OCI-LY7 (cell line): ENCODE measurements around the gene COPRS. TPM values are rescaled to one million over a fixed set of nuclear protein-coding genes. Genes with fewer than 3 reads are reported as not detected.

Source experiments
- BruUV-seq: library from RNA; stranded (reverse); fragments of 400-500 nt; replicated peaks from 2 replicates; lab custom pipeline; 2021; lab: Mats Ljungman, UMichigan
- CTCF ChIA-PET: fragments of 300-600 bp; sonication (Branson Sonifier 250); formaldehyde crosslinking; loops from one replicate; lab custom pipeline; 2022; ENCODE audit warnings: antibody characterized with exemption; ENCODE audit not compliant: unreplicated experiment; lab: Charles Lee
- POLR2A ChIA-PET: fragments of 300-600 bp; sonication (Branson Sonifier 250); formaldehyde crosslinking; loops from one replicate; lab custom pipeline; 2022; ENCODE audit warnings: antibody characterized with exemption; lab: Charles Lee
- DNase-seq: peaks from one replicate; pipeline ENCODE4 v3.0.0-alpha.2; 2015; ENCODE audit warnings: low spot score
- H2AFZ ChIP-seq: fragments of 200-600 bp; sonication (generic), shearing (Covaris generic); 2 replicates; pipeline ENCODE4 v1.6.1; 2014; ENCODE audit warnings: mild to moderate bottlenecking, antibody characterized with exemption, low read length, moderate library complexity
- H3K27ac ChIP-seq: fragments of 200-600 bp; sonication (generic); 2 replicates; pipeline ENCODE4 v1.5.1; 2014; ENCODE audit warnings: mixed run types, low read depth, mild to moderate bottlenecking, moderate library complexity, low read length, inconsistent platforms; ENCODE audit not compliant: poor library complexity, severe bottlenecking
- H3K36me3 ChIP-seq: fragments of 200-600 bp; sonication (generic); 2 replicates; pipeline ENCODE4 v1.6.1; 2014; ENCODE audit warnings: mild to moderate bottlenecking, antibody characterized with exemption, low read length, moderate library complexity, mixed read lengths; ENCODE audit not compliant: insufficient read depth
- H3K4me1 ChIP-seq: fragments of 200-600 bp; sonication (generic); 2 replicates; pipeline ENCODE4 v1.5.1; 2014; ENCODE audit warnings: mild to moderate bottlenecking, low read length; ENCODE audit not compliant: insufficient read depth, poor library complexity, severe bottlenecking
- H3K4me2 ChIP-seq: fragments of 200-600 bp; sonication (generic); 2 replicates; pipeline ENCODE4 v1.6.1; 2014; ENCODE audit warnings: mild to moderate bottlenecking, low read length
- H3K4me3 ChIP-seq: fragments of 200-600 bp; sonication (generic); 2 replicates; pipeline ENCODE4 v1.5.1; 2014; ENCODE audit warnings: mild to moderate bottlenecking, low read depth, low read length; ENCODE audit not compliant: poor library complexity, severe bottlenecking
- H3K79me2 ChIP-seq: fragments of 200-600 bp; sonication (generic); 2 replicates; pipeline ENCODE4 v1.6.1; 2016; ENCODE audit warnings: low read depth, mild to moderate bottlenecking, low read length, moderate library complexity, mixed read lengths; ENCODE audit not compliant: insufficient read depth
- H3K9me2 ChIP-seq: fragments of 200-600 bp; sonication (generic); 2 replicates; pipeline ENCODE4 v1.6.1; 2016; ENCODE audit warnings: mild to moderate bottlenecking, low read length, mixed read lengths; ENCODE audit not compliant: insufficient read depth
- H3K9me3 ChIP-seq: fragments of 200-600 bp; sonication (generic); 2 replicates; pipeline ENCODE4 v1.6.1; 2014; ENCODE audit warnings: mild to moderate bottlenecking, mixed run types, low read length, mixed read lengths
- H4K20me1 ChIP-seq: fragments of 200-600 bp; sonication (generic); 2 replicates; pipeline ENCODE4 v1.6.1; 2014; ENCODE audit warnings: mild to moderate bottlenecking, antibody characterized with exemption, low read length, moderate library complexity, mixed read lengths; ENCODE audit not compliant: insufficient read depth
- EZH2phosphoT487 ChIP-seq: fragments of 200-600 bp; sonication (generic); IDR thresholded peaks from 2 replicates; pipeline ENCODE4 v1.6.1; 2018; ENCODE audit warnings: low read depth, borderline replicate concordance, mild to moderate bottlenecking, mixed run types, antibody characterized with exemption, low read length, moderate library complexity, mixed read lengths
- intact Hi-C: fragments of 100-400 bp; cut with micrococcal nuclease; formaldehyde crosslinking; loops from one replicate; pipeline ENCODE4 v1.10.0; 2022; ENCODE audit not compliant: unreplicated experiment
- total RNA-seq, 2 experiments: library from RNA; depleted of rRNA in 1 of 2; stranded (reverse); fragments of >200 nt in 1 of 2; shearing (Covaris generic) in 1 of 2; gene quantifications; 2 replicates each; pipeline ENCODE4 v1.2.3, GENCODE V29; 2014 to 2022
- TF ChIP-seq, protein P1 (sequence below): fragments of 200-600 bp; sonication (generic); conservative IDR thresholded peaks from 2 replicates; pipeline ENCODE4 v1.5.1; 2014; ENCODE audit warnings: mild to moderate bottlenecking, antibody characterized with exemption, low read length, moderate library complexity, mixed read lengths

The COPRS gene
- total RNA-seq, 2 experiments from 2014 or later, result 32.7 to 50.7 TPM

DNA sequence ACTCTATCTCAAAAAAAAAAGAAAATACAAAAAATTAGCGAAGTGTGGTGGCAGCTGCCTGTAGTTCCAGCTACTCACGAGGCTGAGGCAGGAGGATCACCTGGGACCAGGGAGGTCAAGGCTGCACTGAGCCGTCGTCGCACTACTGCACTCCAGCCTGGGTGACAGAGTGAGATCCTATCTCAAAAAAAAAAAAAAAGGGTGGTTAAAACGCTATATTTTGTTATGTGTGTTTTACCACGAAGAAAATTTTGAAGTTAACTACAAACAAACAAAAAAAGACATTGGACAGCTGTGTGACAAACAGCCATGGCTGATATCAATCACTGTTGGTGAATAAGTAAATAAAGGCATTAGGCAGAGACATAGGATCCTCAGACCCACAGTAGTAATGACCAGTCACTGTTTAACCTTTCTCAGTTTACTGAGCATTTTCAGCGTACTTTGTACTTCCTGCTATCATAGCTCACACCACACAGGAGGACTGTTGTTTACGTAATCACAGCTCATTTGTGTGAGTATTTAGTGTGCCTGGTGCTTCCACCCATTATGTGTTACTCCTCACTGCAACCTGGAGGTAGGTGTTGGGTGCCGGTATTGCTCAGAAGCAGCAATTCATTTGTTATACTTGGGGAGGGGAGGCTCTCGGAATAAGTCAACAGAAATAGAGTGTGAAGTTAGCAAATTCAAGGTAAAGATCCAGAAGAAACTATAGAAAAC is 55.4 kb downstream of the COPRS start:
- no TSS peak for BruUV-seq
- ChIA-PET POLR2A (interaction anchor here (0.7 kb wide), 1 partner anchor 242 kb away, joined by 4 read pairs; no protein-coding TSS in a partner anchor), CTCF (no interaction called here)
- Histone ChIP-seq H3K4me2 (no peak overlapping the region), H3K4me3 (no peak overlapping the region), H3K9me3 (no peaks in the 10 kb centered on the region), H3K4me1 (no peaks in the 10 kb centered on the region), H2AFZ (no peak overlapping the region), H4K20me1 (no peaks in the 10 kb centered on the region), H3K79me2 (no peaks in the 10 kb centered on the region), H3K27ac (no peak overlapping the region), H3K9me2 (no peaks in the 10 kb centered on the region), H3K36me3 (no peaks in the 10 kb centered on the region)
- intact Hi-C loops, result no loop called here
- TF ChIP-seq, protein P1, sequence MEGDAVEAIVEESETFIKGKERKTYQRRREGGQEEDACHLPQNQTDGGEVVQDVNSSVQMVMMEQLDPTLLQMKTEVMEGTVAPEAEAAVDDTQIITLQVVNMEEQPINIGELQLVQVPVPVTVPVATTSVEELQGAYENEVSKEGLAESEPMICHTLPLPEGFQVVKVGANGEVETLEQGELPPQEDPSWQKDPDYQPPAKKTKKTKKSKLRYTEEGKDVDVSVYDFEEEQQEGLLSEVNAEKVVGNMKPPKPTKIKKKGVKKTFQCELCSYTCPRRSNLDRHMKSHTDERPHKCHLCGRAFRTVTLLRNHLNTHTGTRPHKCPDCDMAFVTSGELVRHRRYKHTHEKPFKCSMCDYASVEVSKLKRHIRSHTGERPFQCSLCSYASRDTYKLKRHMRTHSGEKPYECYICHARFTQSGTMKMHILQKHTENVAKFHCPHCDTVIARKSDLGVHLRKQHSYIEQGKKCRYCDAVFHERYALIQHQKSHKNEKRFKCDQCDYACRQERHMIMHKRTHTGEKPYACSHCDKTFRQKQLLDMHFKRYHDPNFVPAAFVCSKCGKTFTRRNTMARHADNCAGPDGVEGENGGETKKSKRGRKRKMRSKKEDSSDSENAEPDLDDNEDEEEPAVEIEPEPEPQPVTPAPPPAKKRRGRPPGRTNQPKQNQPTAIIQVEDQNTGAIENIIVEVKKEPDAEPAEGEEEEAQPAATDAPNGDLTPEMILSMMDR, result no peak
- no peak for TF ChIP-seq EZH2phosphoT487
- no peak for DNase-seq

DNA sequence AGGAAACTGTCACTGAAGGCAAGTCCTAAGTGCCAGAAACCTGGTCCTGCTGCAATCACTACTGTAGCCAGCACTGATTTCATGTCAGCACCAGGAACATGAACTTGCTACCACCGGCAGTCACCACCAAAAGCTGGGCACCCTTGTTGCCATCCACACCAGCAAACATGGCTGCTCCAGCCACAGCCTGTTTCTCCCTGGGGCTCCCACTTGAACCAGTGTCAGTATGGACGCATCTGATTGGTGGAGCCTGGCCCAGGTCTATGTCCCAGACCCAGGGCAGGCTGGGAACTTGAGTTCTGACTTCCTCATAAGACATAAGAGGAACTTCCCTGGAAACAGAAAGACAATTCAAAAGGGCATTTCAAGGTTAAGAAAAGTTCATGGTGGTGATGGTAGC is 56.5 kb downstream of the COPRS start:
- H3K27ac ChIP-seq, result no peak overlapping the region
- intact Hi-C loops, result no loop called here
- TF ChIP-seq, protein P1, result no peak
- no peak for TF ChIP-seq EZH2phosphoT487
- H2AFZ ChIP-seq, result peak overlapping the region; percentile 79
- no peaks in the 10 kb centered on the region for H4K20me1 ChIP-seq
- H3K9me3 ChIP-seq, result no peaks in the 10 kb centered on the region
- POLR2A ChIA-PET, result no interaction called here
- H3K9me2 ChIP-seq, result no peaks in the 10 kb centered on the region
- BruUV-seq, result no TSS peak
- H3K79me2 ChIP-seq, result no peaks in the 10 kb centered on the region
- peak; percentile 18 for DNase-seq
- no peak overlapping the region for H3K4me2 ChIP-seq
- CTCF ChIA-PET, result interaction anchor here (0.6 kb wide), 1 partner anchor 14 kb away, joined by 3 read pairs; no protein-coding TSS in a partner anchor
- no peaks in the 10 kb centered on the region for H3K4me1 ChIP-seq
- no peaks in the 10 kb centered on the region for H3K36me3 ChIP-seq
- H3K4me3 ChIP-seq, result no peak overlapping the region

Other genes with a start within 250 kb of the COPRS start
- 52.9 and 63.3 TPM in 2 replicates for gene UTP6, start 42.5 kb upstream of the COPRS start, total RNA-seq (2014; rRNA removed; shearing (Covaris generic))
- gene UTP6, start 42.5 kb upstream of the COPRS start, total RNA-seq (2022), result 106 and 118 TPM in 2 replicates
- gene SUZ12, start 77.8 kb upstream of the COPRS start, total RNA-seq (2014; rRNA removed; shearing (Covaris generic)), result 27.8 and 29.8 TPM in 2 replicates
- gene SUZ12, start 77.8 kb upstream of the COPRS start, total RNA-seq (2022), result 68.2 and 76.1 TPM in 2 replicates
- gene LRRC37B, start 148.1 kb upstream of the COPRS start, total RNA-seq (2014; rRNA removed; shearing (Covaris generic)), result 34.5 and 42.1 TPM in 2 replicates
- 33.2 and 36.5 TPM in 2 replicates for gene LRRC37B, start 148.1 kb upstream of the COPRS start, total RNA-seq (2022)